Measurements from ENCODE around the gene TBC1D32. TPM values are rescaled to one million over a fixed set of nuclear protein-coding genes. Genes with fewer than 3 reads are reported as not detected.
A peak's percentile ranks its signal among the peaks of the same experiment; 100 is the strongest.
"Not testable (repeated sequence)": the region's sequence is repeated elsewhere in the genome, so short reads cannot be mapped to it uniquely, and the experiment has no call there.

TBC1D32 gene
- total RNA-seq, 2 donors from 2014 or later = 2.7 to 3.0 TPM

DNA sequence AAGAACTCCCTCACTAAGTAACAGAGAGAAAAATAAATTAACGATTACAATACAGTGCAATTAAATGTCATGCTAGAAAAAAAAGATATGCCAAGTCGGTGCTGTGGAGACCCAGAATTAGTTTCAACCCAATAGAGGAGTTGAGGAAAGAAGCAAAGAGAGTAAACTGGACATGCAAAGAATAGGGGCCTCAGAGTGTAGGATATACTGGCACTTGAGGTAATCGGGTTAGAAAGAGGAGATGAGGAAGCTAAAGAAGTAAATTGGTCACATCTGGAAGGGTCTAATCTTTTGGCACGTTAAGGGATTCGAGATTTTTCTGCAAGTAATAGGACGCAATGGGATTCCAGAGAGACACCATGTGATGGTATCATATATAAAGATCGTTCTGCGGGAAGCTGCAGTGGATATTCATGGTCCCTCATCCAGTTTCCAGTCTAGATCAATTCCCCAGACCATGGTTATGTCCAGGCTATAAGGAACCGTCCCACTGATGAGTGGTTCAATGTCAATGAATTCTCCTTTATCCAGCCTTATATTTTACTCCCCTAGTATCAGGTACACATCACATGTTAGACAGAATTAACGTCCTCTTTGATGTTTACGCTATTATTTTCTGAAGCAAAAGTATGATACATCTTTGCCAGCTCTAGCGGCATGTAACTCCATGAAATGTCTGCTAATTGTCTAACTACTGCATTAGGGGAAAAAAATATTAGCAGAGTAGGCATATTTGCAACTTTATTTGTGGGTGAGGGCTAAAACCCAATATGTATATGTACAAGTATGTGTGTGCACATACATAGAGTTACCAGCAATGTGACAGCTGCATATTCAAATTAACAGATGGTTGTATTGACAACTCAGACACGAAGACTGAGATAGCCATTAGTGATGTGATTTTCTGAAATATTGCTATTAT lies 1.1 kb upstream of the TBC1D32 start:
- DNase-seq = no peak
- intact Hi-C loops (cut with DNase I) = no loop called here
- ATAC-seq = peak; percentile 5 to 6

DNA sequence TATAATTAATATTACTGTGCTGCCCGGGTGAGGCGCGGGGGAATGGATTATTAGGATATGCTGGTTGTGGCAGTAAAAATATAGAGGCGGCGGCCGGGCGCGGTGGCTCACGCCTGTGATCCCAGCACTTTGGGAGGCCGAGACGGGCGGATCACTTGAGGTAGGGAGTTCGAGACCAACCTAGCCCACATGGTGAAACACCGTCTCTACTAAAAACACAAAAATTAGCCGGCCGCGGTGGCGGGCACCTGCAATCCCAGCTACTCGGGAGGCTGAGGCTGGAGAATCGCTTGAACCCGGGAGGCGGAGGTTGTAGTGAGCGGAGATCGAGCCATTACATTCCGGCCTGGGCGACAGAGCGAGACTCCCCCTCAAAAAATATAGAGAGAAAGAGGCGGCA lies 586 bp downstream of the TBC1D32 start:
- DNase-seq = peak; percentile 21
- ATAC-seq; intact Hi-C loops (cut with DNase I): not testable (repeated sequence)

DNA sequence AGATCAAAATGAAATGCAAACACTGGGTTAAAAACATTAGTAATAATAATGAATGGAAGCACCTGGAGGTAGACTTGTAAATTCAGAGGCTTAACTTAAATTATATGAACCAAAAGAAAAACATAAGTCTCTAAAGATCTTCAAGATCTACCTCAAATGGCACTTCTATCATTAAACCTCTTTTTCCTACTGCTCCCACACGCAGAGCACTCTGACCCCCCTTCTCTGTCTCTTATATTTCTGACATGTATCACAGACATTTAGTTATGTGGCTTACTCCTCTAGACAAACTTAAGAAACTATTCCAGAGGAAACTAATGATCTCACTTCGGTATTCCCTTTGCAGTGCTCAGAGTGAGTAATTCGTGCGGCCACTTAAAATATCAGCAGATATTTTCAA lies 1.1 kb downstream of the TBC1D32 start:
- no peak for ATAC-seq
- intact Hi-C loops (cut with DNase I) = no loop called here
- DNase-seq = no peak

DNA sequence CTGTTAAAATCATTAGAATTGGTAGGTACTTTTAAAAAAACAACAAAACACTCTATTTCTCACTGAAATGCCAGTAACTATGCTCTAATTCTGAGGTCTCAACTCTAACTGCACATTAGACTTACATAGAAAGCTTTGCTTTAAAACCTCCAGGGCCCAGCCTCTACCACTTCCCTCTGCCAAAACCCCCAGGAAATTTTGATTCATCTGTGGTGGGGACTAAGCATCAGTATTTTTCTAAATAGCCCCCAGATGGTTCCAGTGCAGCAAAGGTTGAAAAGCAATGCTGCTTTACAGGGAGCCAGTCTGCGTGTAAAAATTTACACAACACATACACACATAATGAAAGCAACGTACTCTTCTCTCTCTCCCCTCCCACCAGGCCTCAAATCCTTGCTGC lies 3.8 kb downstream of the TBC1D32 start:
- ATAC-seq = no peak
- no peak for DNase-seq
- intact Hi-C loops (cut with DNase I) = no loop called here

DNA sequence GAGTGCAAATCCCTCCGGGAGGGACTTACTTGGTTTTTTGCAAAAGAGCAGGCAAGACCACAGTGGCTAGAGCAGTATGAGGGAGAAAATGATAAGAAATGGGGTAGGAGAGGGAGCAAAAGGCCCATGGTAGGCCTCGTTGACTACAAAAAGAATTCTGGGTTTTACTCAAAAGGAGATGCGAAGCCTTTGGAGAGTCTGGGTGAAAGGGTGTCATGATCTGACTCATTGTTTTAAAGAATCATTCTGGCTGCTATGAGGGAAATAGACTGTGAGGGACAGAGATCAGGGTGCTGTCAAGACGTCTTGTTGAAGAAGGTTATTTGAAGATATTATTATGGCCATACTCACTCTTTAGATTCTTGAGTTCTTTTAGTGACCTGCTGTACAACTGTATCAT lies 13.0 kb downstream of the TBC1D32 start:
- intact Hi-C loops (cut with DNase I) = no loop called here
- ATAC-seq = no peak

DNA sequence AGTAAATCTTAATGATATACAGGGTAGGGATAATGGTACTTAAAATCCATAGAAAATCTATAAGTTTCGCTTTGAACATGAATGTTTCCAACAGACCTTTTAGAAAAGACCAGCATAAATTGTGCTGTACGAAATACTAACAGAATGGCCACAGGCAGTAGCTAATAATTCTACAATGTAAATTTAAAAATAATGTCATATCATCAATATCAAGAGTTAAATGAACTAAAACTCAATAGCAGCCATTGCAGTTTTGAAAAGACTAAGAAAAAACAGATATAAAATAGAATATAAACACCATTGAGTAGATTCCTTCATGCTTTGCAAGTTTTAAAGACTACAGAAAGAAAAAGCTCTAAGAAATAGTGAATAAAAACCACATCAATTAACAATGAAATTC lies 14.7 kb downstream of the TBC1D32 start:
- ATAC-seq (no peak), DNase-seq (no peak)
- intact Hi-C loops (cut with DNase I) = loop anchor here in 1 of 2 donors (10.0 kb wide), 1 partner anchor 865 kb away; no protein-coding TSS in a partner anchor

More for the DNA sequence above, 13.0 kb downstream of the TBC1D32 start:
- no peak for DNase-seq

DNA sequence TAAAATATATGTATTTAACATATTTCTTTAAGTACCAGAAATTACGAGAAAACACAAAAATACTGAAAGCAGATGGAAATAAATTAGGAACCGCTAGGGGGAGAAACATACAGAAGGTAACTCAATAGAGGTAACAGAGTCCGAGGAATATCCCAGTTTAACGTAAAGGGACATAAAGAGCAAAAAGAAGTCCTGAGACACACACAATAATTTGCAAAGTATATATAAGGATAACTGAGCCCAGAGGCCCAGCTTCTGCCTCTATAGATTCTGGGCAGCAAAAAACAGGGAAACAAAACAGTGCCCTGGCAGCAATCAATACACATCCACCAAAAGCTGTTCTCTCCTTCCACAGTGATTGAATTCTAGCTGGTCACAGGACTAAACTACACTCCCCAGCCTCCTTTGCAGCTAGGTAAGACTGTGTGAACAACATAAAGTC lies 15.1 kb downstream of the TBC1D32 start:
- ATAC-seq = no peak
- intact Hi-C loops (cut with DNase I) = loop anchor here in 1 of 2 donors (10.0 kb wide), 1 partner anchor 866 kb away; no protein-coding TSS in a partner anchor
- no peak for DNase-seq

DNA sequence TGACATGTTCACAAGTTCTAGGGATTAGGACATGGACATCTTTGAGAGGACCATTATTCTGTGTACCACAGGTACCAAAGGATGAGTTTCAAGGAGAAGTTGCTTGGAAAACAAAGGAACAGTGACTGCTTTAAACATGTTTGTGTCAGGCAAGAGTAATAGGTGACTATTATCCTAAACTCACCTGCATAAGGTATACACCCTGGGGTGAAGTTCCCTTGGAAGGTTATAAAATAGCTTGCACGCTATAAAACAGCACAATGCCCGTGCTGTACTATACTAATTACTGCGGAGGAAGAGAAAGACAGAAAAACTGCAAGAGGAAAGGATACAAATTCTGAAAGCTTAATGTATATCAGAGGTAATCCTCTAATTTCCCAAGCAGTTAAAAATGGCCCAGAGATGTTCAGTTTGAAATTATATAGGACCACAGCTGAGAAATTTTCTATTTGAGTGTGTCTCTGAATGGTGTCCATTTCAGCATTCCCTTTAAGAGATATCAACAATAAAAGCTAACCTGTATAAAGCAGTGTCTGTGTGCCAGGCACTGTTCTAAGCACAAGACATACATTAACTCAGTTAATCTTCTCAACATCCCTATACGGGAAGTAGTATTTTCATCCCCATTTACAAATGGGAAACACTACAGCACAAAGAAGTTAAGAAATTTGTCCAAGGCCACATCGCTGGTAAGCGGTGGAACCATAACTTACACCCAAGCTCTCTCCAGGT lies 19.7 kb downstream of the TBC1D32 start:
- ATAC-seq (no peak), DNase-seq (no peak)
- intact Hi-C loops (cut with DNase I) = loop anchor here in 1 of 2 donors (10.0 kb wide), 1 partner anchor 870 kb away; no protein-coding TSS in a partner anchor

DNA sequence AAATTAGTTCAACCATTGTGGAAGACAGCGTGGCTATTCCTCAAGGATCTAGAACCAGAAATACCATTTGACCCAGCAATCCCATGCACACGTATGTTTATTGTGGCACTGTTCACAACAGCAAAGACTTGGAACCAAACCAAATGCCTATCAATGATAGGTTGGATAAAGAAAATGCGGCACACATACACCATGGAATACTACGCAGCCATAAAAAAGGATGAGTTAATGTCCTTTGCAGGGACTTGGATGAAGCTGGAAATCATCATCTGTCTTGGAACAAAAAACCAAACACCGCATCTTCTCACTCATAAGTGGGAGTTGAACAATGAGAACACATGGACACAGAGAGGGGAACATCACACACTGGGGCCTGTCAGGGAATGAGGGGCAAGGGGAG lies 22.5 kb downstream of the TBC1D32 start:
- not testable (repeated sequence) for DNase-seq, ATAC-seq
- intact Hi-C loops (cut with DNase I) = loop anchor here in 1 of 2 donors (10.0 kb wide), 1 partner anchor 873 kb away; no protein-coding TSS in a partner anchor

DNA sequence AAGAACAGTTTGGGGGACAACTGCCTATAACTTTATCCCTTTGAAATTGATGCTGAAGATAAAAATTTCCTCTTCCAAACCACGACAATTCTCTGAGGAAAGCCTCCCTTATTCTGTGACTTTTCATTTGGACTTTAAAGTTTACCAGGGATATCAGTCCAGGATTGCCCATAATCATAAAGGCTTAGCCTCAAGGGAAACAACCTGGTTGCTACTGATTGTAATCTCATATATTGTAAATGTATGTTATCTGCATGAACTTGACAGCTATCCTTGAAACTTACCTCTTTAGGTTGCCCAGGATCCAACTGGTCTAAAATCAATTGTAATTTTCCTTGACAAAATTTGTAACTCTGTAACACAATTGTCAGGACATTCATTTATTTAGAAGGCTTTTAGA lies 23.8 kb downstream of the TBC1D32 start:
- ATAC-seq = no peak
- no peak for DNase-seq
- intact Hi-C loops (cut with DNase I) = loop anchor here in 1 of 2 donors (10.0 kb wide), 1 partner anchor 874 kb away; no protein-coding TSS in a partner anchor

DNA sequence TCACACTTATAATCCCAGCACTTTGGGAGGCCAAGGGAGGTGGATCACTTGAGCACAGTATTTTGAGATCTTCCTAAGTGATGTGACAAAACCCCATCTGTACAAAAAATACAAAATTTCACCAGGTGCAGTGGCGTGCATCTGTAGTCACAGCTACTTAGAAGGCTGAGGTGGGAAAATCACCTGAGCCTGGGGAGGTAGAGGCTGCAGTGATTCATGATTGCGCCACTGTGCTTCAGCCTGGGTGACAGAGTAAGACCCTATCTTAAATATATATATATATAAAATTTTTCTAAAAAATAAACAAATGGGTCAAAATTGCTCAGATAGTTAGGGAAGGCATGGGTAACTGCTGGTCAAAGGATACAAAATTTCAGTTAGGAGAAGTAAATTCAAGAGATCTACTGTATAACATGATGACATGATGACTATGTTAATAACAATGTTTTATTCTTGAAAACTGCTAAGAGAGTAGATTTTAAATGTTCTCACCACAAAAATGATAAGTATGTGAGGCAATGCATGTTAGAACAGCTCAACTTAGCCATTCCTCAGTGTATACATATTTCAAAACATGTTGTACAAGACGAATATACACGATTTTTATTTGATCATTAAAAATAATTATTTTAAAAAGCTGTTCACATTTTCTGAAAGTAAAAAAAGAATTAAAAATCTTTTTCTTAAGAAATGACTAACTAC lies 24.4 kb downstream of the TBC1D32 start:
- DNase-seq = no peak
- intact Hi-C loops (cut with DNase I) = loop anchor here in 1 of 2 donors (10.0 kb wide), 1 partner anchor 875 kb away; no protein-coding TSS in a partner anchor
- no peak for ATAC-seq

DNA sequence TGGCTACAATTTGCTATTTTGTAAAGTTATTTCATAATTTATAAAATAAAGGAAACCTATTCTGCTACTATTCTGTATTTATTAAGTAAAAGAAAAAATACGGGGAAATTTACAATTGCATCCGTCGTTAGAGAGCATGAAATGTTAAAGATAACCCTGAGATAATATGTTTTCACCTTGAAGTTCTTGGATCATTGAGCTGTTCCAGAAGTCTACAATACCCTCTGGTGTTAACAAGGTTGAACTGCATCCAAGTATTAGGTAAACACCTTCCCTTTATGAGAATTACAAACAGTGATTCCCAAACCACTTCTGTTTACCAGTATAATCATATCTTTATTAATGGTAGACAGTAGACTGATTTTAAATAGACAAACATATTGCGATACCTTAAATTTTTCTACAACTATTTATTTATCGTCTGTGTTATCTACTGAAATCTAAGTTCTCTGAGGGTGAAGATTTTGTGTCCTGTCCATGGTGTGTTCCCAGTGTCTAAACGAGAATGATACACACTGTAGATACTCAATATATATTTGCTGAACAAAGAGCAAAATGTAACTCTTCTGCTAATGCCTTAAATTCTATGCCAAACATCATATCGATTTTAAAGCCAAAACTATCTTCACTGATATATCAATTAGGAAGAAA lies 28.2 kb downstream of the TBC1D32 start:
- intact Hi-C loops (cut with DNase I) = loop anchor here in 1 of 2 donors (2.0 kb wide), 1 partner anchor 251 kb away; no protein-coding TSS in a partner anchor
- ATAC-seq (no peak), DNase-seq (no peak)

DNA sequence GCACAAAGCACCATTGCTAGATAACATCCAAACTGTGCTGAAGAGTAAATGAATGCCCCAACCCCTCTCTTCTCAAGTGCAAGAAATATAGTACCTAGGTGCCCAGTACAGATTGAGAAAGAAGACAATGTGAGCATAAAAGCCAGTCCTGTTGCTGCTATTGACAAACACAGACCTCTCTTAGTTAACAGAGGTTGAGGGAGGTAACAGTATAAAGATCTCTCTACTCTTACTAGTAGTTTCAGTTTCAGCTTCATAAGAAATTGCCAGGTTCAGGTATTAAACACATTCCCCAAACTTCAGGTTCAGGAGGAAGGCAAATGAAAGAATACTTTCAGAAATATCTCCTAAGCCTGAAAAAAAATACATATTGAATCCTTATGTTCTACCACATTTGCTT lies 31.4 kb downstream of the TBC1D32 start:
- DNase-seq (no peak), ATAC-seq (no peak)
- intact Hi-C loops (cut with DNase I) = no loop called here

DNA sequence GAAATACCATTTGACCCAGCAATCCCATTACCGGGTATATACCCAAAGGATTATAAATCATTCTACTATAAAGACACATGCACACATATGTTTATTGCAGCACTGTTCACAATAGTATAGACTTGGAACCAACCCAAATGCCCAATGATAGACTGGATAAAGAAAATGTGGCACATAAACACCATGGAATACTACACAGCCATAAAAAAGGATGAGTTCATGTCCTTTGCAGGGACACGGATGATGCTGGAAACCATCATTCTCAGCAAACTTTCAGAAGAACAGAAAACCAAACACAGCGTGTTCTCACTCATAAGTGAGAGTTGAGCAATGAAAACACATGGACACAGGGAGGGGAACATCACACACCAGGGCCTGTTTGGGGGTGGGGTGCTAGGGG lies 33.1 kb downstream of the TBC1D32 start:
- DNase-seq; intact Hi-C loops (cut with DNase I); ATAC-seq: not testable (repeated sequence)

DNA sequence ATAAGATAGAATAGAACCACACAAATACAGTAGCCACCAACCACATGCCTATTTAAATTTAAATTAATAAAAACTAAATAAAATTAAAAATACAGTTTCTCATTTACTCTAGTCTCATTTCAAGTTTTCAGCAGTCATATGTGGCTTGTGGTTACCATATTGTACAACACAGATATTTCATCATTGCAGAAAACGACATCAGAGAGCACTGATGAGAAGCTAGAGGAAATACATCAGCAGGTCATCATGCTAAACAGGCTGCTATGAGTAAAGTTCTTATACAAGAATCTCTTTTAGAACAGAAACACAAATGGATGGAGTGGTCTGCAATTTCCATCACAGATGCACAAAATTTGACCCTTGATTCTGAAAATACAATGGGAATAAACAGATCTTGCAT lies 36.6 kb downstream of the TBC1D32 start:
- no peak for ATAC-seq
- intact Hi-C loops (cut with DNase I) = no loop called here
- no peak for DNase-seq

DNA sequence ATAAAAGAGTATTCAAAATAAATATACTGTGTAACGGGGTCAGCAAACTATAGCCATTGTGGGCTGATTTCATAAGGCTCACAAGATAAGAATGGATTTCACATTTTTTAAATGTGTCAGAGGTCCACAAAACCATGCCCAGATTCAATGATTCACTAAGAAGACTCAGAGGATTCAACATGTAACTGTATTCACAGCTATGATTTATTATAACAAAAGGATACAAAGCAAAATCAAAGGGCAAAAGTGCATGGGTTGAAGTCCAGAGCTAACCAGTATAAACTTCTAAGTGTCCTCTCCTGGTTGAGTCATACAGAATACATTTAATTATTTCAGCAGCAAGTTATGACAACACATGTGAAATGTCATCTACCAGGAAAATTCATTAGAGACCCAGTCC lies 49.2 kb downstream of the TBC1D32 start:
- ATAC-seq = no peak
- intact Hi-C loops (cut with DNase I) = no loop called here
- no peak for DNase-seq

DNA sequence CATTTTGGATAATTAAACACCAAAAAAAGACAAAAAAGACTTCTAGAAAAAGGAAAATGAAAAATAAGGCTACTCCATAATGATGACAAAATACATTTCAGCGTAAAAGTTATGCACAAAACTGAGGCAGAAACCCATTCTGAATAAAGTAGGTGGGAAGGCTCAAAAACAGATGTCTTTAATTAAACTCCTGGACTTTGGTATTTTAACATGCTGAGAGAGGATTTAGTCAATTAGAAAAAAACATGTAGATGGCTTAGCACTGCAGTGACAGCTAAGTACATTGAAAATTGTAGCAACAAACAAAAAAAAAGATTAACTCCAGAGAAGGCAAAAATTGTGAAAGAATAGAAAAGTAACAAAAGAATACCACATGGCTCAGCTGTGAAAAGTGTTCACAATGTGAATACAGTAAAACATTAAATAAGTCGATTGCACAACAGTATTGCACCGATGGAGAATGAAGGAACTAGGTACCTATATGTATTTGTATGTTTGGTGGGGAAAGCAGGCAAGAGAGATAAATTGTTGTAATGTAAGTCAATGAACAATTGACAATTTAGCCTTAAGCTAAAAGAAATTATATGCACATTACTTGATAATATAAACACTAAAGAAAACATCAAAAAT lies 59.5 kb downstream of the TBC1D32 start:
- ATAC-seq (no peak), DNase-seq (no peak)
- intact Hi-C loops (cut with DNase I) = no loop called here

DNA sequence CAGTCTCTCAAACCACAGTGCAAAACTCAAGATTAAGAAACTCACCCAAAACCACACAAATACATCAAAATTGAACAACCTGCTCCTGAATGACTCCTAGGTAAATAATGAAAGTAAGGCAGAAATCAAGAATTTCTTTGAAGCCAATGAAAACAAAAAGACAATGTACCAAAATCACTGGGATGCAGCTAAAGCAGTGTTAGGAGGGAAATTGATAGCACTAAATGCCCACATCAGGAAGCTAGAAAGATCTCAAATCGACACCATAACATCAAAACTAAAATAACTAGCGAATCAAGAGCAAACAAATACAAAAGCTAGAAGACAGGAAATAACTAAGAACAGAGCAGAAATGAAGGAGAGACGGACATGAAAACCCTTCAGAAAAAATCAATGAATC lies 70.5 kb downstream of the TBC1D32 start:
- no peak for ATAC-seq
- no peak for DNase-seq
- intact Hi-C loops (cut with DNase I) = no loop called here
